A549 (cell line): ENCODE results near the gene PVR. TPM values are rescaled to one million over a fixed set of nuclear protein-coding genes. Genes with fewer than 3 reads are reported as not detected.

Source experiments
- ATAC-seq, 2 experiments: fragments of 200-7000 bp in 1 of 2; fragments of >200 bp in 1 of 2; cut with Nextera tagmentation in 1 of 2; cut with Tn5 transposase in 1 of 2; 3 replicates each; pipeline versions ENCODE4 v1.8.0 to v1.9.1; 2018 to 2020; ENCODE audit warnings: mild to moderate bottlenecking in 1 of 2, moderate library complexity in 1 of 2
- CTCF ChIA-PET: fragments of 300-600 bp; sonication (Branson Sonifier 250); formaldehyde crosslinking; extraction: SDS; loops from one replicate; lab custom pipeline; 2021; ENCODE audit warnings: antibody characterized with exemption, inconsistent platforms; lab: Yijun Ruan, JAX
- POLR2A ChIA-PET: fragments of 350-600 bp; formaldehyde crosslinking; extraction: SDS; loops from one replicate; lab custom pipeline; 2021; ENCODE audit warnings: antibody characterized with exemption, inconsistent platforms; lab: Yijun Ruan, JAX
- DNase-seq, 2 experiments: peaks; one replicate each; pipeline versions ENCODE4 v3.0.0 to v3.0.0-alpha.2; 2011 to 2016; ENCODE audit warnings: low read depth in 1 of 2, low spot score in 1 of 2
- FAIRE-seq: peaks from 2 replicates; lab custom pipeline; 2011; peaks lifted over from hg19 to GRCh38; lab: Jason Lieb, UNC
- H3K27ac ChIP-seq, 2 experiments: fragments of >200 bp; sonication (Bioruptor Twin); formaldehyde crosslinking; 3 replicates each; pipeline ENCODE4 v1.5.1; 2016 to 2017
- H3K4me1 ChIP-seq: fragments of >200 bp; sonication (Bioruptor Twin); formaldehyde crosslinking; 3 replicates; pipeline ENCODE4 v1.6.1; 2016
- H3K4me2 ChIP-seq: fragments of >200 bp; sonication (Bioruptor Twin); formaldehyde crosslinking; 3 replicates; pipeline ENCODE4 v1.6.1; 2016
- H3K4me3 ChIP-seq: fragments of >200 bp; sonication (Bioruptor Twin); formaldehyde crosslinking; 3 replicates; pipeline ENCODE4 v1.5.1; 2016
- H3K9me3 ChIP-seq: fragments of >200 bp; sonication (Bioruptor Twin); formaldehyde crosslinking; 3 replicates; pipeline ENCODE4 v1.6.1; 2016
- CEBPB ChIP-seq, 2 experiments: fragments of >200 bp in 1 of 2; sonication (Bioruptor Twin) in 1 of 2; formaldehyde crosslinking in 1 of 2; IDR thresholded peaks; 2 replicates each; pipeline ENCODE4 v1.6.1; 2012 to 2016
- CHD4 ChIP-seq: fragments of 200-600 bp; sonication (generic); IDR thresholded peaks from 2 replicates; pipeline ENCODE4 v1.6.1; 2016; ENCODE audit warnings: antibody characterized with exemption, mild to moderate bottlenecking, borderline replicate concordance
- ELK1 ChIP-seq: fragments of 150-350 bp; IDR thresholded peaks from 2 replicates; pipeline ENCODE4 v1.6.1; 2014; ENCODE audit warnings: low read depth, mild to moderate bottlenecking, low read length
- FOSL2 ChIP-seq, 2 experiments: fragments of 450-650 bp in 1 of 2; fragments of >200 bp in 1 of 2; sonication (Bioruptor Twin) in 1 of 2; formaldehyde crosslinking; IDR thresholded peaks; 2 replicates each; pipeline versions ENCODE4 v1.5.0 to v1.6.1; 2016 to 2020; ENCODE audit warnings: mild to moderate bottlenecking in 1 of 2, moderate library complexity in 1 of 2
- FOXS1 ChIP-seq: fragments of 250-450 bp; sonication (Bioruptor Pico); IDR thresholded peaks from 2 replicates; pipeline ENCODE4 v1.5.0; 2020; ENCODE audit warnings: mild to moderate bottlenecking, moderate library complexity
- GATA3 ChIP-seq: IDR thresholded peaks from 2 replicates; pipeline ENCODE4 v1.6.1; 2012; ENCODE audit warnings: borderline replicate concordance
- HDAC2 ChIP-seq: fragments of 200-600 bp; sonication (generic); IDR thresholded peaks from 2 replicates; pipeline ENCODE4 v1.6.1; 2016
- HMGXB4 ChIP-seq: fragments of 250-450 bp; sonication (Bioruptor Pico); IDR thresholded peaks from 2 replicates; pipeline ENCODE4 v1.5.0; 2021; ENCODE audit warnings: mild to moderate bottlenecking, moderate library complexity, borderline replicate concordance
- KDM5A ChIP-seq: fragments of 200-600 bp; sonication (generic); IDR thresholded peaks from 2 replicates; pipeline ENCODE4 v1.6.1; 2016; ENCODE audit warnings: antibody characterized with exemption, mild to moderate bottlenecking
- MAFK ChIP-seq: fragments of 450-650 bp; IDR thresholded peaks from 2 replicates; pipeline ENCODE4 v1.6.1; 2014; ENCODE audit not compliant: partially characterized antibody
- NFE2L2 ChIP-seq: fragments of 150-350 bp; conservative IDR thresholded peaks from 2 replicates; pipeline ENCODE4 v1.6.1; 2014; ENCODE audit warnings: low read length
- PBX3 ChIP-seq: IDR thresholded peaks from 2 replicates; pipeline ENCODE4 v1.6.1; 2012
- POLR2AphosphoS2 ChIP-seq: conservative IDR thresholded peaks from 2 replicates; pipeline ENCODE4 v1.6.1; 2012; ENCODE audit warnings: low read length, improper control_type of control experiment, inconsistent platforms
- TFCP2L1 ChIP-seq: fragments of 250-450 bp; sonication (Bioruptor Pico); IDR thresholded peaks from 2 replicates; pipeline ENCODE4 v1.5.0; 2021; ENCODE audit warnings: mild to moderate bottlenecking
- ZNF302 ChIP-seq: fragments of 250-450 bp; sonication (Bioruptor Pico); IDR thresholded peaks from 2 replicates; pipeline ENCODE4 v1.9.0; 2021; ENCODE audit warnings: inconsistent platforms, mild to moderate bottlenecking, moderate library complexity
- WGBS: methylation state at CpG from one replicate; pipeline ENCODE4 v1.1.6; 2017; ENCODE audit errors: missing lambda C conversion rate; 5-methylcytosine and 5-hydroxymethylcytosine counted together
- polyA plus RNA-seq, 4 experiments: library from polyadenylated mRNA; depleted of rRNA in 3 of 4; stranded (reverse); fragments of >200 nt; fragmentation: RNase III in 1 of 4; extraction: RNeasy Plus Mini Kit Qiagen cat#74134 plus additional on column Dnase treatment in 1 of 4; gene quantifications; 2 replicates in 3 of 4; 3 replicates in 1 of 4; pipeline ENCODE4 v1.2.3, GENCODE V29; 2011 to 2017
- TF ChIP-seq, protein P1 (sequence below): fragments of >200 bp; sonication (Bioruptor Twin); formaldehyde crosslinking; IDR thresholded peaks from 3 replicates; pipeline ENCODE4 v1.6.1; 2016
- TF ChIP-seq, protein P2 (sequence below): IDR thresholded peaks from 2 replicates; pipeline ENCODE4 v1.6.1; 2012

PVR gene
- polyA plus RNA-seq, 2 of the 4 experiments (the other 2 are of a cell fraction) = 90.3 to 108 TPM

DNA sequence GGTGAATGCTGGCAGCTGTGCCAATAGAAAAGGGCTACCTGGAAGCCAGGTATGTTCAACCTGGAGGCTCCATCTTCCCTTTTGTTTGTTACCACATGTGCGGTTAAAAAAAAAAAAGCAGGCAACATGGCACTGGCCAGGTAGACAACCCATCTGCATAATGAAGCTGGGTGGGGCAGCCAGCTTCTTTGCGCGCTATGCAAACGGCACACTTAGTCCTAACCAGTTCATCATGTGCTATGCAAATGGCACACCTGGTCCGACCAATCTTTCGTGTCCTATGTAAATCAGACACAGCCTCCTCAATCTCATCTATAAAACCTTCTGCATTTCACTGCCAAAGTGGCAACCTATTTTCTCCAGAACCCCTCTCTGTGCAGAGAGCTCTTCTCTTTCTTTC, 41.6 kb upstream of the PVR start:
- no peak overlapping the region for H3K4me3 ChIP-seq
- 0 out of 6 replicates have a peak overlapping the region, but pooled peaks of 1 of the 2 experiments have one; percentile 0 for H3K27ac ChIP-seq
- peaks cover 7% of the 10 kb centered on the region; the same call in 2 of the 3 replicates for H3K9me3 ChIP-seq
- no peak for TF ChIP-seq HDAC2
- TF ChIP-seq MAFK = no peak
- TF ChIP-seq ZNF302 = no peak
- TF ChIP-seq, protein P1, sequence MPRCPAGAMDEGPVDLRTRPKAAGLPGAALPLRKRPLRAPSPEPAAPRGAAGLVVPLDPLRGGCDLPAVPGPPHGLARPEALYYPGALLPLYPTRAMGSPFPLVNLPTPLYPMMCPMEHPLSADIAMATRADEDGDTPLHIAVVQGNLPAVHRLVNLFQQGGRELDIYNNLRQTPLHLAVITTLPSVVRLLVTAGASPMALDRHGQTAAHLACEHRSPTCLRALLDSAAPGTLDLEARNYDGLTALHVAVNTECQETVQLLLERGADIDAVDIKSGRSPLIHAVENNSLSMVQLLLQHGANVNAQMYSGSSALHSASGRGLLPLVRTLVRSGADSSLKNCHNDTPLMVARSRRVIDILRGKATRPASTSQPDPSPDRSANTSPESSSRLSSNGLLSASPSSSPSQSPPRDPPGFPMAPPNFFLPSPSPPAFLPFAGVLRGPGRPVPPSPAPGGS = no peak
- no peak for TF ChIP-seq TFCP2L1 (CRISPR knock-in tag)
- TF ChIP-seq NFE2L2 = no peak
- TF ChIP-seq PBX3 = no peak
- no peak for TF ChIP-seq CHD4
- TF ChIP-seq CEBPB (IDR thresholded peaks at IDR 0.05) = no peak
- TF ChIP-seq FOXS1 (CRISPR knock-in tag) = no peak
- no peak for TF ChIP-seq POLR2AphosphoS2
- no peak for TF ChIP-seq KDM5A
- no peak for TF ChIP-seq HMGXB4
- WGBS = 93% methylated on average over 6 of the region's 6 CpGs
- FAIRE-seq (no peak), DNase-seq (no peak), ATAC-seq (no peak)
- ChIA-PET POLR2A (no interaction called here), CTCF (interaction anchor here (0.7 to 9.0 kb wide), 9 partner anchors 8 to 56 kb away, joined by 3 to 58 read pairs (median 8); no protein-coding TSS in a partner anchor)
- H3K4me2 ChIP-seq = no peak overlapping the region
- H3K4me1 ChIP-seq = peaks cover 24% of the 10 kb centered on the region

DNA sequence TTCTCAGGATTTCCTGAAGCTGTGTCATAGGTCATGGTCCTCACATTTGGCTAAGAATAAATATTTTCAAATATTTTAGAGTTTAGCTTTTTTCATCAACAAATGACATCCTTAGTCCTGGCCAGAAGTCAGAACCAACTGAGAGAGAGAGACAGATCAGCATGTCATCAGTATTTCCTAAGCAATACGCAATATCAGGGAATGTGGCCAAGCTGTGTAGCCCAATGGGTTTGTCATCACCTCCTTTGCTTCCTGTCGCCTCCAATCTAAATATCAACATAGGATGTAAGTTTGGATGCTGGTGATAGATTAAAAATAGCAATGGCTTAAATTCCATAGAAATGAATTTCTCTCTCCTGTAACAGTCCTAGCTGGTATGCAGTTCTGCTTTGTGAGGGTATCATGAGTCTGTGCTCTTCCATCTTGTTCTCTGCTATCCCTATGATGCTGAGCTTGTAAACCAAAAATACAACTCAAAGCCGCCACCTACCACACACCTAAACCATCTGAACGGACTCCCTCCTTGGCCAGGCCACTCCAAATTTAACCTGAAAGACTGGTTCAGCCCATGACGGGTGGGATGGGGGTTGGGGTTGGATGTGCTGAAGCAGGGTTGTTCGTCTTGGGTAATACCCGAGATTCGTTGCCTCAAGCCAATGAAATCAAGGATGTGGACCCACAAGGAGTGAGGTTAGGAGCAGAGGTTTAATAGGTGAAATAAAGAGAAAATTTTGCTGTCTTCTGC, 40.3 kb upstream of the PVR start:
- FAIRE-seq (peak; percentile 23), ATAC-seq (peak; percentile 37 to 52; a peak in 3 of 6 replicates), DNase-seq (no peak)
- CTCF ChIA-PET = interaction anchor here (0.7 to 9.0 kb wide), 11 partner anchors 8 to 167 kb away, joined by 3 to 58 read pairs (median 4); partner anchors contain the start of gene IGSF23
- peaks cover 31% of the 10 kb centered on the region for H3K4me1 ChIP-seq
- peak overlapping the region; percentile 18 to 67; a peak in 3 of 6 replicates for H3K27ac ChIP-seq
- H3K4me2 ChIP-seq = peak overlapping the region; percentile 40
- WGBS = 55% methylated on average over 8 of the region's 8 CpGs
- TF ChIP-seq CEBPB (IDR thresholded peaks at IDR 0.05) (peak; percentile 11 to 58; a peak in 2 of 4 replicates), HDAC2 (no peak), GATA3 (0 out of 2 replicates have a peak, but pooled peaks have one; percentile 35), FOSL2 (IDR thresholded peaks at IDR 0.05) (no peak), FOSL2 (CRISPR knock-in tag; IDR thresholded peaks at IDR 0.05) (peak; percentile 22; the same call in 1 of the 2 replicates), ELK1 (no peak)
- TF ChIP-seq, protein P2, sequence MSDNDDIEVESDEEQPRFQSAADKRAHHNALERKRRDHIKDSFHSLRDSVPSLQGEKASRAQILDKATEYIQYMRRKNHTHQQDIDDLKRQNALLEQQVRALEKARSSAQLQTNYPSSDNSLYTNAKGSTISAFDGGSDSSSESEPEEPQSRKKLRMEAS = 0 out of 2 replicates have a peak, but pooled peaks have one; percentile 14
- TF ChIP-seq, all 56 proteins: peak for 4
- POLR2A ChIA-PET = interaction anchor here (1.0 to 1.3 kb wide), 2 partner anchors 13 to 40 kb away, joined by 3 to 5 read pairs; partner anchors contain the start of gene PVR
- Histone ChIP-seq H3K4me3 (no peak overlapping the region), H3K9me3 (peaks cover 2% of the 10 kb centered on the region; the same call in 1 of the 3 replicates)
